Measurements from ENCODE around the gene LRRC49. TPM values are rescaled to one million over a fixed set of nuclear protein-coding genes. Genes with fewer than 3 reads are reported as not detected.
A peak's percentile ranks its signal among the peaks of the same experiment; 100 is the strongest.
"Not testable (repeated sequence)": the region's sequence is repeated elsewhere in the genome, so short reads cannot be mapped to it uniquely, and the experiment has no call there.

LRRC49 gene
- polyA plus RNA-seq, 1 donor (not counting 4 experiments of a cell fraction or from before 2014, with no cell fraction given), result 9.9 TPM

GRCh38 chr15:71044006-71044405, 151.4 kb downstream of the LRRC49 start:
- FAIRE-seq, result peak; percentile 94

GRCh38 chr15:71046146-71046545, 153.5 kb downstream of the LRRC49 start:
- H3K79me2 ChIP-seq (ENCODE audit: control insufficient read depth, insufficient read depth, low read length); H4K20me1 ChIP-seq (ENCODE audit: control insufficient read depth, extremely low read depth, insufficient read depth, low read length); FAIRE-seq; H3K27me3 ChIP-seq (ENCODE audit: control insufficient read depth, extremely low read depth, insufficient read depth, low read length); H2AFZ ChIP-seq (ENCODE audit: control insufficient read depth, low read length); H3K4me2 ChIP-seq (ENCODE audit: control insufficient read depth, extremely low read depth, insufficient read depth, low read depth, low read length); H3K36me3 ChIP-seq (ENCODE audit: control insufficient read depth in 2 of 2, extremely low read depth in 1 of 2, insufficient read depth in 2 of 2, low read length in 2 of 2); dilution Hi-C loops (cut with MboI; ENCODE audit: extremely low pct_ligation_motif_present, low sequenced_read_pairs); H3K27ac ChIP-seq (ENCODE audit: control insufficient read depth, insufficient read depth, low read length); H3K4me3 ChIP-seq (ENCODE audit: control insufficient read depth in 2 of 3, extremely low read depth in 1 of 3, insufficient read depth in 2 of 3, low read depth in 1 of 3, low read length in 3 of 3); H3K9me3 ChIP-seq (ENCODE audit: control insufficient read depth, low read depth, low read length); H3K9ac ChIP-seq (ENCODE audit: control insufficient read depth, extremely low read depth, insufficient read depth, low read length); DNase-seq (ENCODE audit: low read depth, low spot score); H3K9me1 ChIP-seq (ENCODE audit: control insufficient read depth, extremely low read depth, insufficient read depth, low read length): not testable (repeated sequence)
- peaks cover 67% of the 10 kb centered on the region for H3K4me1 ChIP-seq (ENCODE audit: control insufficient read depth, extremely low read depth, insufficient read depth, low read length)

More at GRCh38 chr15:71044006-71044405, 151.4 kb downstream of the LRRC49 start:
- peak; percentile 65 for DNase-seq (ENCODE audit: low read depth, low spot score)
- dilution Hi-C loops (cut with MboI; ENCODE audit: extremely low pct_ligation_motif_present, low sequenced_read_pairs), result no loop called here
- Histone ChIP-seq H3K4me3 (ENCODE audit: control insufficient read depth in 2 of 3, extremely low read depth in 1 of 3, insufficient read depth in 2 of 3, low read depth in 1 of 3, low read length in 3 of 3) (no peak overlapping the region), H3K79me2 (ENCODE audit: control insufficient read depth, insufficient read depth, low read length) (no peaks in the 10 kb centered on the region), H3K9me3 (ENCODE audit: control insufficient read depth, low read depth, low read length) (peaks cover 2% of the 10 kb centered on the region), H2AFZ (ENCODE audit: control insufficient read depth, low read length) (no peak overlapping the region), H3K27me3 (ENCODE audit: control insufficient read depth, extremely low read depth, insufficient read depth, low read length) (no peaks in the 10 kb centered on the region), H3K4me2 (ENCODE audit: control insufficient read depth, extremely low read depth, insufficient read depth, low read depth, low read length) (peak overlapping the region; percentile 11), H3K27ac (ENCODE audit: control insufficient read depth, insufficient read depth, low read length) (peak overlapping the region; percentile 84), H3K9me1 (ENCODE audit: control insufficient read depth, extremely low read depth, insufficient read depth, low read length) (no peaks in the 10 kb centered on the region), H3K9ac (ENCODE audit: control insufficient read depth, extremely low read depth, insufficient read depth, low read length) (peak overlapping the region; percentile 64), H4K20me1 (ENCODE audit: control insufficient read depth, extremely low read depth, insufficient read depth, low read length) (no peaks in the 10 kb centered on the region), H3K36me3 (ENCODE audit: control insufficient read depth in 2 of 2, extremely low read depth in 1 of 2, insufficient read depth in 2 of 2, low read length in 2 of 2) (no peaks in the 10 kb centered on the region), H3K4me1 (ENCODE audit: control insufficient read depth, extremely low read depth, insufficient read depth, low read length) (peaks cover 45% of the 10 kb centered on the region)
- TF ChIP-seq EZH2 (IDR thresholded peaks at IDR 0.05; ENCODE audit: low read length) (no peak), CTCF (optimal IDR thresholded peaks at IDR 0.05 in 1 of 3, IDR thresholded peaks at IDR 0.05 in 1 of 3, conservative IDR thresholded peaks at IDR 0.05 in 1 of 3; ENCODE audit: extremely low read depth in 1 of 3, insufficient read depth in 2 of 3, low read length in 3 of 3) (no peak)

All from keratinocyte (primary cell).